GM21367 (cell line): ENCODE results near the gene SLX4IP.
A peak's percentile ranks its signal among the peaks of the same experiment; 100 is the strongest.

Source experiments
- ATAC-seq: cut with Tn5 transposase; IDR thresholded peaks from one replicate; pipeline ENCODE4 v1.9.1; 2021; ENCODE audit not compliant: unreplicated experiment

Gene SLX4IP

GRCh38 chr20:10644458-10645204, 209.5 kb downstream of the SLX4IP start:
- peak; percentile 69 for ATAC-seq

GRCh38 chr20:10645205-10645570, 210.1 kb downstream of the SLX4IP start:
- ATAC-seq = no peak

- no peak for ATAC-seq
Observed at GRCh38 chr20:10646006-10646405, 210.9 kb downstream of the SLX4IP start.

- no peak for ATAC-seq
Observed at GRCh38 chr20:10646886-10647420, 211.8 kb downstream of the SLX4IP start.

GRCh38 chr20:10647471-10647870, 212.4 kb downstream of the SLX4IP start:
- ATAC-seq = no peak

- no peak for ATAC-seq
Observed at GRCh38 chr20:10647909-10648308, 212.8 kb downstream of the SLX4IP start.

- no peak for ATAC-seq
Observed at GRCh38 chr20:10648651-10649050, 213.5 kb downstream of the SLX4IP start.

- ATAC-seq = no peak
Observed at GRCh38 chr20:10649080-10649796, 214.1 kb downstream of the SLX4IP start.

GRCh38 chr20:10649797-10650160, 214.7 kb downstream of the SLX4IP start:
- ATAC-seq = no peak

- no peak for ATAC-seq
Observed at GRCh38 chr20:10651227-10651990, 216.3 kb downstream of the SLX4IP start.

- no peak for ATAC-seq
Observed at GRCh38 chr20:10652185-10652584, 217.1 kb downstream of the SLX4IP start.

GRCh38 chr20:10652660-10653261, 217.7 kb downstream of the SLX4IP start:
- no peak for ATAC-seq

- peak; percentile 49 for ATAC-seq
Observed at GRCh38 chr20:10653599-10654249, 218.6 kb downstream of the SLX4IP start.

GRCh38 chr20:10654250-10654610, 219.1 kb downstream of the SLX4IP start:
- no peak for ATAC-seq

GRCh38 chr20:10654630-10655029, 219.5 kb downstream of the SLX4IP start:
- peak; percentile 60 for ATAC-seq

- ATAC-seq = no peak
Observed at GRCh38 chr20:10655720-10656669, 220.9 kb downstream of the SLX4IP start.

GRCh38 chr20:10657453-10657852, 222.3 kb downstream of the SLX4IP start:
- no peak for ATAC-seq

- no peak for ATAC-seq
Observed at GRCh38 chr20:10658051-10658823, 223.1 kb downstream of the SLX4IP start.
